HepG2 (cell line): ENCODE results near the gene CCDC148. TPM values are rescaled to one million over a fixed set of nuclear protein-coding genes. Genes with fewer than 3 reads are reported as not detected.
A peak's percentile ranks its signal among the peaks of the same experiment; 100 is the strongest.

Experiments used
- CREB1 ChIP-seq, 2 experiments: fragments of 450-650 bp in 1 of 2; IDR thresholded peaks; 2 replicates each; pipeline ENCODE4 v1.6.1; 2016 to 2017; ENCODE audit warnings: control low read depth in 1 of 2, mild to moderate bottlenecking in 1 of 2, missing compliant biosample characterization in 1 of 2, missing genetic modification characterization in 1 of 2
- DRAP1 ChIP-seq: IDR thresholded peaks from 2 replicates; pipeline ENCODE4 v1.6.1; 2016; ENCODE audit warnings: missing genetic modification reagents, missing compliant biosample characterization
- ETV5 ChIP-seq: IDR thresholded peaks from 2 replicates; pipeline ENCODE4 v1.6.1; 2018; ENCODE audit warnings: missing biosample characterization, missing genetic modification reagents, inconsistent platforms, borderline replicate concordance
- HOXA5 ChIP-seq: sonication (generic); formaldehyde crosslinking; IDR thresholded peaks from 2 replicates; pipeline ENCODE4 v1.4.0; 2020; ENCODE audit warnings: missing genetic modification reagents
- ISL2 ChIP-seq: sonication (generic); formaldehyde crosslinking; IDR thresholded peaks from 2 replicates; pipeline ENCODE4 v1.5.0; 2020; ENCODE audit warnings: missing genetic modification reagents
- KDM6A ChIP-seq: IDR thresholded peaks from 2 replicates; pipeline ENCODE4 v1.6.1; 2016; ENCODE audit warnings: low read depth
- MEF2D ChIP-seq: sonication (generic); formaldehyde crosslinking; IDR thresholded peaks from 2 replicates; pipeline ENCODE4 v1.5.1; 2020; ENCODE audit warnings: mild to moderate bottlenecking, missing genetic modification reagents
- PITX1 ChIP-seq: sonication (generic); formaldehyde crosslinking; IDR thresholded peaks from 2 replicates; pipeline ENCODE4 v1.5.1; 2020; ENCODE audit warnings: mild to moderate bottlenecking, missing genetic modification reagents
- RCOR2 ChIP-seq: IDR thresholded peaks from 2 replicates; pipeline ENCODE4 v1.6.1; 2016; ENCODE audit warnings: missing biosample characterization, missing genetic modification reagents
- SAP130 ChIP-seq: IDR thresholded peaks from 2 replicates; pipeline ENCODE4 v1.6.1; 2016; ENCODE audit warnings: low read depth
- SMYD3 ChIP-seq: sonication (generic); formaldehyde crosslinking; IDR thresholded peaks from 2 replicates; pipeline ENCODE4 v1.8.1; 2023; ENCODE audit warnings: mild to moderate bottlenecking, missing genetic modification reagents
- ZMYM2 ChIP-seq: sonication (generic); formaldehyde crosslinking; IDR thresholded peaks from 2 replicates; pipeline ENCODE4 v1.8.0; 2022; ENCODE audit warnings: mild to moderate bottlenecking, missing genetic modification reagents
- ZMYM4 ChIP-seq: sonication (generic); formaldehyde crosslinking; IDR thresholded peaks from 2 replicates; pipeline ENCODE4 v1.8.1; 2023; ENCODE audit warnings: mild to moderate bottlenecking, missing genetic modification reagents
- ZNF274 ChIP-seq: sonication (generic); formaldehyde crosslinking; IDR thresholded peaks from 2 replicates; pipeline ENCODE4 v1.5.1; 2020; ENCODE audit warnings: mild to moderate bottlenecking, missing genetic modification reagents
- ZNF484 ChIP-seq: sonication (generic); formaldehyde crosslinking; IDR thresholded peaks from 2 replicates; pipeline ENCODE4 v1.5.1; 2020; ENCODE audit warnings: mild to moderate bottlenecking, low read depth, missing genetic modification reagents, borderline replicate concordance
- ZNF574 ChIP-seq: sonication (generic); formaldehyde crosslinking; IDR thresholded peaks from 2 replicates; pipeline ENCODE4 v1.4.0; 2020; ENCODE audit warnings: missing genetic modification reagents
- ZNF878 ChIP-seq: sonication (generic); formaldehyde crosslinking; IDR thresholded peaks from 2 replicates; pipeline ENCODE4 v1.8.1; 2023; ENCODE audit warnings: mild to moderate bottlenecking, missing genetic modification reagents, moderate library complexity
- polyA plus RNA-seq, 8 experiments: library from polyadenylated mRNA; depleted of rRNA in 3 of 8; stranded (reverse) in 7 of 8; unstranded in 1 of 8; fragments of >200 nt; fragmentation: Illumina TruSeq in 4 of 8; extraction: Trizol in 4 of 8; gene quantifications; 2 replicates each; pipeline versions ENCODE4 v1.2.1 to v1.2.3, GENCODE V29; 2011 to 2016; ENCODE audit warnings: low read depth in 4 of 8, missing spikeins in 1 of 8, mixed read lengths in 1 of 8; ENCODE audit not compliant: insufficient read depth in 1 of 8
- total RNA-seq, 5 experiments: library from RNA; depleted of rRNA; stranded (reverse); fragments of >200 nt; fragmentation: Illumina TruSeq; extraction: Trizol; gene quantifications; 2 replicates each; pipeline ENCODE4 v1.2.3, GENCODE V29; 2016; ENCODE audit warnings: low read depth in 1 of 5
- TF ChIP-seq, protein P1 (sequence below), 2 experiments: sonication (generic) in 1 of 2; formaldehyde crosslinking in 1 of 2; IDR thresholded peaks; 2 replicates each; pipeline versions ENCODE4 v1.4.0 to v1.6.1; 2016 to 2020; ENCODE audit warnings: borderline replicate concordance in 1 of 2, low read depth in 1 of 2, mild to moderate bottlenecking in 1 of 2, missing genetic modification reagents in 1 of 2
- TF ChIP-seq, protein P2 (sequence below): IDR thresholded peaks from 2 replicates; pipeline ENCODE4 v1.4.0; 2020; ENCODE audit warnings: mild to moderate bottlenecking, missing genetic modification reagents

Gene CCDC148
- total and polyA plus RNA-seq, 2 of the 13 experiments (the other 11 are each of a cell fraction or from before 2014, with no cell fraction given), result 0.30 to 0.49 TPM

GRCh38 chr2:158189526-158189925, 267.0 kb downstream of the CCDC148 start (continued):
- TF ChIP-seq, protein P1, sequence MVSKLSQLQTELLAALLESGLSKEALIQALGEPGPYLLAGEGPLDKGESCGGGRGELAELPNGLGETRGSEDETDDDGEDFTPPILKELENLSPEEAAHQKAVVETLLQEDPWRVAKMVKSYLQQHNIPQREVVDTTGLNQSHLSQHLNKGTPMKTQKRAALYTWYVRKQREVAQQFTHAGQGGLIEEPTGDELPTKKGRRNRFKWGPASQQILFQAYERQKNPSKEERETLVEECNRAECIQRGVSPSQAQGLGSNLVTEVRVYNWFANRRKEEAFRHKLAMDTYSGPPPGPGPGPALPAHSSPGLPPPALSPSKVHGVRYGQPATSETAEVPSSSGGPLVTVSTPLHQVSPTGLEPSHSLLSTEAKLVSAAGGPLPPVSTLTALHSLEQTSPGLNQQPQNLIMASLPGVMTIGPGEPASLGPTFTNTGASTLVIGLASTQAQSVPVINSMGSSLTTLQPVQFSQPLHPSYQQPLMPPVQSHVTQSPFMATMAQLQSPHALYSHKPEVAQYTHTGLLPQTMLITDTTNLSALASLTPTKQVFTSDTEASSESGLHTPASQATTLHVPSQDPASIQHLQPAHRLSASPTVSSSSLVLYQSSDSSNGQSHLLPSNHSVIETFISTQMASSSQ (IDR thresholded peaks at IDR 0.05; ENCODE audit: low read depth), result peak; percentile 83
- TF ChIP-seq, protein P1 (CRISPR knock-in tag; IDR thresholded peaks at IDR 0.05; ENCODE audit: borderline replicate concordance), result peak; percentile 75; the same call in 1 of the 2 replicates
- peak; percentile 97 for TF ChIP-seq ETV5
- no peak for TF ChIP-seq ZNF574 (CRISPR knock-in tag)
- TF ChIP-seq ZMYM4 (CRISPR knock-in tag), result peak; percentile 33; the same call in 1 of the 2 replicates
- TF ChIP-seq SMYD3 (CRISPR knock-in tag), result 0 out of 2 replicates have a peak, but pooled peaks have one; percentile 53
- no peak for TF ChIP-seq DRAP1 (CRISPR knock-in tag)
- no peak for TF ChIP-seq ZNF484 (CRISPR knock-in tag)
- peak; percentile 33; the same call in 1 of the 2 replicates for TF ChIP-seq PITX1 (CRISPR knock-in tag)
- TF ChIP-seq CREB1 (IDR thresholded peaks at IDR 0.05), result no peak
- TF ChIP-seq CREB1 (CRISPR knock-in tag; IDR thresholded peaks at IDR 0.05), result peak; percentile 68
- peak; percentile 82; the same call in 1 of the 2 replicates for TF ChIP-seq ZNF878 (CRISPR knock-in tag)
- TF ChIP-seq RCOR2 (CRISPR knock-in tag), result peak; percentile 95
- peak; percentile 99 for TF ChIP-seq ISL2 (CRISPR knock-in tag)
- peak; percentile 76; the same call in 1 of the 2 replicates for TF ChIP-seq KDM6A
- TF ChIP-seq MEF2D, result peak; percentile 92
- TF ChIP-seq ZMYM2 (CRISPR knock-in tag), result no peak
- TF ChIP-seq HOXA5 (CRISPR knock-in tag), result 0 out of 2 replicates have a peak, but pooled peaks have one; percentile 68
- TF ChIP-seq, protein P2, sequence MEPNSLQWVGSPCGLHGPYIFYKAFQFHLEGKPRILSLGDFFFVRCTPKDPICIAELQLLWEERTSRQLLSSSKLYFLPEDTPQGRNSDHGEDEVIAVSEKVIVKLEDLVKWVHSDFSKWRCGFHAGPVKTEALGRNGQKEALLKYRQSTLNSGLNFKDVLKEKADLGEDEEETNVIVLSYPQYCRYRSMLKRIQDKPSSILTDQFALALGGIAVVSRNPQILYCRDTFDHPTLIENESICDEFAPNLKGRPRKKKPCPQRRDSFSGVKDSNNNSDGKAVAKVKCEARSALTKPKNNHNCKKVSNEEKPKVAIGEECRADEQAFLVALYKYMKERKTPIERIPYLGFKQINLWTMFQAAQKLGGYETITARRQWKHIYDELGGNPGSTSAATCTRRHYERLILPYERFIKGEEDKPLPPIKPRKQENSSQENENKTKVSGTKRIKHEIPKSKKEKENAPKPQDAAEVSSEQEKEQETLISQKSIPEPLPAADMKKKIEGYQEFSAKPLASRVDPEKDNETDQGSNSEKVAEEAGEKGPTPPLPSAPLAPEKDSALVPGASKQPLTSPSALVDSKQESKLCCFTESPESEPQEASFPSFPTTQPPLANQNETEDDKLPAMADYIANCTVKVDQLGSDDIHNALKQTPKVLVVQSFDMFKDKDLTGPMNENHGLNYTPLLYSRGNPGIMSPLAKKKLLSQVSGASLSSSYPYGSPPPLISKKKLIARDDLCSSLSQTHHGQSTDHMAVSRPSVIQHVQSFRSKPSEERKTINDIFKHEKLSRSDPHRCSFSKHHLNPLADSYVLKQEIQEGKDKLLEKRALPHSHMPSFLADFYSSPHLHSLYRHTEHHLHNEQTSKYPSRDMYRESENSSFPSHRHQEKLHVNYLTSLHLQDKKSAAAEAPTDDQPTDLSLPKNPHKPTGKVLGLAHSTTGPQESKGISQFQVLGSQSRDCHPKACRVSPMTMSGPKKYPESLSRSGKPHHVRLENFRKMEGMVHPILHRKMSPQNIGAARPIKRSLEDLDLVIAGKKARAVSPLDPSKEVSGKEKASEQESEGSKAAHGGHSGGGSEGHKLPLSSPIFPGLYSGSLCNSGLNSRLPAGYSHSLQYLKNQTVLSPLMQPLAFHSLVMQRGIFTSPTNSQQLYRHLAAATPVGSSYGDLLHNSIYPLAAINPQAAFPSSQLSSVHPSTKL, result peak; percentile 99
- no peak for TF ChIP-seq ZNF274 (CRISPR knock-in tag)
- TF ChIP-seq SAP130 (CRISPR knock-in tag), result peak; percentile 91
